HG02870 (cell line): Measurements from ENCODE around the gene TEX22.

ENCODE experiments used
- ATAC-seq: cut with Tn5 transposase; IDR thresholded peaks from one replicate; pipeline ENCODE4 v1.9.1; 2021; ENCODE audit warnings: mild to moderate bottlenecking, moderate library complexity; ENCODE audit not compliant: unreplicated experiment

The TEX22 gene

DNA sequence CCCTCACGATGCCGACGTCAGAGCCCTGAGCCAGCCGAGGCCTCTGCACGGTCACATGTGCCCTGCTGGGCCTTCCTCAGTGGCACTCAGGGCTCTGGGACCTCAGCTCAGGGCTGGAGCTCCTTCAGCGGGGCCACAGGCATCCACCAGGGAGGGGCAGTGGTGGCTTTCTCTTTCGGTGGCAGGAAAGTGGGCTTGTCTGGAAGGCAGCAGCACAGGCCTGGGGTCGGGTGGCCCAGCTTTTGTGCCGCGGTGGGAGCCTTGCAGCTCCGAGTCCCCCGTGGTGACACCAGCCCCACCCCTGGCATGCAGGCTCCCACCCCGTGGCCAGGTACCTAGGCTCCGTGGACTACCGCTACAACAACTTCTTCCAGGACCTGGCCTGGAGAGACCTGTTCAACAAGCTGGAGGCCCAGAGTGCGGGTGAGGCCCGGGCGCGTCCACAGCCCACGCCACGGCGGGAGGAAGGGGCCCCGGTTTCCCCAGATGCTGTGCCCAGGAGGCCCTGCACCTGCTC is 14.2 kb upstream of the TEX22 start:
- ATAC-seq, result no peak

DNA sequence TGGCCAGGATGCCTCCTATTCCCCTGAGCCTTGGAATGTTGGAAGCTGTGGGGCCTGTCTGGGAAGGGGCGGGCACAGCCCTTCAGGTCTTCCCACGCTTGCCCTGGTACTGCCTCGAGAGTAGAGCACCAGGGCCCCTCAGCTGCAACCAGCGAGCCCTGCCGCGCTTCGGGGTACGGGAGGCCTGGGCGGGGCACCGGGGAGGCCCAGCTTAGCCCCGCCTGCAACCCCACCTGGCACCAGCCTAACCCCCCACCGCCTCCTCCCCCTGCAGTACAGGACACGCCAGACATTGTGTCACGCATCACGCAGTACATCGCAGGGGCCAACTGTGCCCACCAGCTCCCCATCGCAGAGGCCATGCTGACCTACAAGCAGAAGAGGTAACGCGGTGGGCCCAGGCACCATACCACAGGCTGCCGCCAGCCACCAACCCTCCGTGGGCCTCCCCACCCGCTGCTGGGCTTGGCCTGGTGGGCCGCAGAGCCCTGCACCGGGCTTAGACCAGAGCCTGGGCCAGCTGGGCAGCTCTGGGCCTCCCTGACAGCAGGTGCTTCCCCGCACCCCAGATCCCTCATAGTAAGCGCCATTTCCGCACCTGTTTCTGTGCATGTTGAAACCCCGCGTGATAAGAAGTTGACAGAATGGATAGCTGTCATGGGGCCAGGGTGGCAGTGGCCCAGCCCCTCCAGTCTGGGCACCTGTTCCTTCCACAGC is 13.6 kb upstream of the TEX22 start:
- ATAC-seq, result no peak

DNA sequence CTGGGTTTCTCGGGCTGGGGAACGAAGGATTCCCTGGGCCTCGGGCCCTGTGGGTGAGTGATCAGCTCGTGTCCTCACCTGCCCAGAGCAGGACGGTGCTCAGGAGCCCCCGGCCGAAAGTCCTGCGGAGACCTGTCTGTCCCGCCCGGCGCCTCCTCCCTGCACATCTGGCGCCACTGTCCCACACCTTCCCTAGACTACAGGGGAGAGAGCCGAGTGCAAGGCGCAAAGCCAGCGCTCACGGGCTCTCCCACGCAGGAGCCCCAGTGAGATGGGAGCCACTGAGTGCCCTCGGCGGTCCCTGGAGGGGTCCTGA is 13.1 kb upstream of the TEX22 start:
- no peak for ATAC-seq

DNA sequence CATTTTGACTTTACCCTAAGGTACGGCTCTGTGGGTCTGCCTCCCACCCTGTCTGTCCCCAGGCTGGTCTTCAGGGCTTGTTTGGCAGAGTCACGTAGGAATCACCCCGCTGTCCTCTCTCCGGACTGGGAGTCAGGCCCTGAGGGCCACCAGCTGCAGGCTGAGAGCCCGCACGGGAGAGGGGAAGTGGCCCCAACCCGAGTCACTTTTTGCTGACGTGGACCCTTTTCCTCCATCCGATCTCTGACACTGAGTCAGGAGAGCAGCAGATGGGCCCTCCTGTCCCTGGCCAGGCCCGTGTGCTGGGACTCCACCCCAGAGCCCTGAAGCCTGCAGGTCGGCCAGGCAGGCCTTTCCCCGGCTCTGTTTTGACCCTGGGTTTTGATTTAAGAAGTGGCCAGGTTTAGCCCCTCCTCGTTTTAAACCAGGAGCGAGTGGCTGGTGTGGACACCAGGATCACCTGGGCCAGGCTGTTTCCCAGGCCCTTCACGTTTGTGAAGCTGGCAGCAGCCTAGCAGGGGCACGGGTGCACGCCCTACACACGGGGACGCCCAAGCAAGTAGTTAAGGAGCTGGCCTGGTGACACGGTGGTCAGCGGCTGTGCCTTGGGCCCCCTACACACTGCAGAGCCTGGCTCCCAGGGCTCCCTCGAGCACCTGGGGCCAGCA is 12.5 kb upstream of the TEX22 start:
- ATAC-seq, result no peak

DNA sequence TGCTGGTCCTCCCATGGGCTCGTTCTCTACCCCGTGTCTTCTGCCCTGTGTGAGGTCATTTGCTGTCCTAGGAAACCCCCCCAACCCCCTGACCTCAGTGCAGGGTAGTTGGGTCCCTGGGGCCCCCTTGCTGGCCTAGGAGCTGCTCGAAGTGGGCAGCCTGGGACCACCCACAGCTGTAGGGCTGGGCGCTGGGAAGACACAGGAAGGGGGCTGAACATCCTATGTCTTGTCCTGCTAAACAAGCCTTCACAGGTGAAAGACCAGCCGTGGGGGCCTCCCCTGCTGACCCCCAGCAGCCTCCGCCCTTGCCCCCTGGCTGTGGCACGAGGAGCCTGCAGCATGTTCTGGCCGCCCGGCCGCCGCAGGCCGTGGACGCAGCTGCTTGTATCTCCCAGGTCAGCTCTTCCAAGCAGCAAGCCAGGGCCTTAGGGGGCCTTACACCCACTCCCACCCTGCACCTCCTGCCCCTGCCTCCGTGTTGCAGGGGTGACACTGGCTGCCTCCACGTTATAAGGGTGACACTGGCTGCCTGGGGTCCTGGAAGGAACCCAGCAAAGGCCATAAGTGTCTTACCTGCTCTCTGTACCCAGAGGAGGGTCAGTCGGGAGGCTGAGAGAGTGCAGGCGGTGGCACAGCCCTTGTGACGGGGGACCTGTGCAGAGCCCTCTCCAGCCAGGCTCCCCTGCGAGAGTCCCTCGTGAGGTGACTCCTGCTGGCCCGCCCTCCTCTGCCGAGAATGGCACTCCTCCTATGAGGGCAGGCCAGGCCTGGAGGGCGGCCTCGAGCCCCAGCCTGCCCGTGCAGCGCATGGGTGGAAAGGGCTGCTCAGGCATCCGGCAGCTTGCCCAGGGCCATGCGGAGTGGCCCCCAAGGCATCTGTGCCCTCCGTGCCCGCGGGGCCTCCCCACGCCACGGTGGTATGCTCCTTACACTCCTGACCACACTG is 11.5 kb upstream of the TEX22 start:
- no peak for ATAC-seq

DNA sequence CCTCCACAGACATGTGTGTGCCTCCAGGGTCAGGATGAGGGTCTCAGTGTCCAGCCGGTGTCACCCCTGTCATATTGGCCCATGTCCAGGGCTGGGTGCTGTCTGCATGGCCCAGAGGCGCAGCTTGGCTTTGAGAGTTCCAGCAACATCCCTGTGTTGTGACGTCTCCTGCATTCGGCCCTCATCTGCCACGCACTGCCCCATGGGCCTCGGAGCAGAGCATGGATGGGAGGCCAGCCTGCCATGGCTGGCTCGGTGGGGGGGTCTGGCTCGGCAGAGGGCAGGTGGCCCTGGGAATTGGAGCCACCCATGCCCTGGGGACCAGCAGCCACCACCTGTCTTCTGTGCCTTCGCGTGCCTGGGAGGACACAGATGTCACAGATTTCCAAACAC is 10.8 kb upstream of the TEX22 start:
- ATAC-seq, result no peak

DNA sequence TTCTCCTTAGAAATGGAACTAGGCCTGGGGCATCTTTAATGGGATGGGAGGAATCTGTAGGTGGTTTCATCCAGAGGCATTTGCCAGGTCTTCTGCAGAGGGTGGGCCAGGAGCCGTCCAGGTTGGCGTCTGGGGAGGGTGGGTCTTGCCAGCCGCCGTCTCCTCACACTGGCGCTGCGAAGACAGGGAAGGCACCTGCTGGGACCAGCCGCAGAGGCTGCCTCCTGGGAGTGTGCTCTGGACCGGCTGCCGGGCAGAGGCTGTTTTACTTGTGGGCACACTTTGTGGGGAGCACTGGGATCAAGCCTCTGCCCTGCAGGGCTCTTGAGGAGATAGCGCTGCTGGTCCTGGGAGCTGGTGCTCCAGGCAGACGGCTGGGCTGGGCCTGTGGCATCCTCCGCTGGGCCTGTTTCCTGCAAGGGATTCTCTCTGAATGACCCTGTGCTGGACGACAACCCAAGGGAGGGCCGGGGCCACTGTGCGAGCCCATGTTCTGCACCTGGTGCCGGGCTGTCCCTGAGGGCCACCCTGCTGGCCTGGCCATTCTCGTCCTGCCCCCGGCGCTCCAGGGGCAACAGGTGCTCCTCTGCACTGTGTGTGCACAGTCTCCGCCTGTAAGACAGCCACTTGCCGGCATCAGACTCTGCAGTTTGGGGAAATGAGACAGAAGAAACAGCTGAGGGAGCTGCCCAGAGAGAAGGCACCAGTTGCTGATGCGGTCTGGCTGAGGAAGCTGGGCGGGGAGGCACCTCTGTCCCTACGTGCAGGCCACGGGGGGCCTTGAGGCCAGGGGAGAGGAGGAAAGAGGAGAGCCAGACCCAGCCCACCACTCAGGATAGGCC is 10.0 kb upstream of the TEX22 start:
- no peak for ATAC-seq

DNA sequence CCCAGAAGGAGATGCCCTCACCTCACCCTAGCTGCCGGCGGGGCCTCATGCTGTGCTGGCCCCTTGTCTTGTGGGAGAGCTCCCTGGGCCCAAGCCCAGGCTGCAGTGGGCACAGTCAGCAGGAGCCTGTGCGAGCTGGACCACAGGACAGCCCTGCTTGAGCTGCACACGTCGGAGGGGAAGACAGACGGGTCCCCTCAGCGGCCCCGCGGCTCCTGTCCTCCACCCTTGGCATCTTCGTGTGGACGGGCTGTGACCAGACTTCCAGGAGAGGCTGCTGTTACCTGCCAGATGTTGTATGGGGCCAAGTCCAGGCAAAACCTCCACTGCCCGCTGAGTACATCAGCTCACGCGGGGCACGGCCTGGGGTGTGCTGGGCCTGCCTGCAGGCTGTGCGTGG is 9.4 kb upstream of the TEX22 start:
- ATAC-seq, result no peak

DNA sequence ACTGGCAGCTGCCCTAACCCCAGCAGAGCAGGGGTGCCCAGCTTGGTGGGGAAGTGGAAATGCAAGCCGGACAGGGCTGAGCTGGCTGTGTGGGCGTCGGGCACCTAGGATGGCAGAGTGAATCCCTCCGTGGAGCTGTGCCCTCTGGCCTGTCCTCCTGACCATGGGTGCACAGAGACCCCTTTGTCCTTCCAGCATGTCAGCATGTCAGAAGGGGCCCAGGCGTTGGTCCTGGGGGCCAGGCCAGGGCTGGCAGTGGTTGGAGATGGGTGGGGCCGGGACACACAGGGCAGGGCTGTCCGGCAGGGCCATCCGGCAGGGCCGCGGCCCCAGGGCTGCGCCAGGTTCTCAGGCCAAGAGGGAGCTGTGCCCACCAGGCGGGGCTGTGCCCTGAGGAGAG is 8.8 kb upstream of the TEX22 start:
- ATAC-seq, result no peak

DNA sequence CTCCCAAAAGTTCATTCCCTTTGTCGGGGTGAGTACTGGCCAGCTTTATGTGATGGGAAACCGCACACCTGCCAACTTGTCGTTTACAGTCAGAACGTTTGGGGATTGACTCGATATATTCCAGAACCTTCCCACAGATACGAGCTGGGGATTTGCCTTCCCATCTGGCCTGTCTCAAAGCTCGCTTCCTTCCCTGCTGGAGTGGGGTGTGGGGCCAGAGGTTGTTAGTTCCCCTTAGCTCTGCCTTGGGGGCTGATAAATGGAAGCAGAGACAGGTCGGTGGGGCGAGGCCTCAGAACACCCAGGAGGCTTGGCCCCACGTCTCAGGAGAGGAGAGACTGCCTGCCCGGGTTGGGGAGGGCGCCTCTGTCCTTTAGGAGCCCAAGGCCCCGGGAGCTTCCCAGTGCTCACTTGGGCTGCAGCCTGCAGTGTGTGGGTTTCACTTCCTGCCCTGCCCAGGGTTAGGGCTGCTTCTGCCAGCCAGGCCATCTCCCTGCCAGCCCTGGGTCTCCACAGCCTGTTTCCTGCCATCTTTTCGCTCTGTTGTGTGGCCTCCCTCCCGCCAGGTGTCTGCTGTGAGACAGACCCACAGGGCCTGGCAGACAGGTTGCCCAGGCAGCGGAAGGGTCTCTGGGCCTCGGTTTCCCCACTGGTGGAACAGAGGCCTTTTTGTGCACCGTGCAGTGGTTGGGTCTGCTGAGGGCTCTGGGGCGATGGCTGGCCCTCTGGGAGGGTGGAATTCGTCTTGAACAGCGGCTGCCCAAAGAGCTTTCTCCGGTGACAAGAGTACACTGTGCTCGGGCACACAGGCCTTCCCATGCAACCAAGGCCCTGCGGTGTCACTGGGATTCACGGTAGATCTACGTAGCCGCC is 8.1 kb upstream of the TEX22 start:
- ATAC-seq, result no peak

DNA sequence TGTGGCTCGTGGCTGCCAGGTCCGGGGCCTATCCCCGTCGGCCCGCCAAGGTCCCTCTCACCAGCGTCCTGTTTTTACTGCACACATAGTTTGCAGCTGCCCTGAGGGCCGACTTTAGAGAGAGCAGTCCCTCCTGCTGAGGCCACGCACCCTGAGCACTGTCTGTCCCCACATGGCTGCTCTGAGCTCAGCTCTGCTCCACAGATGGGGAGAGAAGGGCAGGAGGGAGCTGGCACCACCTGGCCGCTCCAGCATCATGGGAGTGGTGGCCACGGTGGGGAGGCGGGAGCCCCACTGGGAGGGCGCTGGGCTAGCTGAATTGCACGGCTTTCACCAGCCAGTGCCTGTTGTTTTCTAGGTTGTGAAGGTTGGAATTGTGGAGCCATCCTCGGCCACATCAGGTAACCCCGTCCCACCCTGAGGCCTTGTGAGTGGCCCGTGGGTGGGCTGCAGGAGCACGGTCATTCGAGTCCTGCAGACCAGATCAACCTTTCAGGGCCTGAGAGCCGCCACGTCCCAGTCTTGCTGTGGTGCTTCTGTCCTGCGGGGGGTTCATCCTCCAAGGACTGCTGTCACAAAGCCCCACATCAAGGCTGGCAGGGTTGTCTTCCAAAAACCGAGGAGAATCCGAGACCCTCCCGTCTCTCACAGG is 7.4 kb upstream of the TEX22 start:
- ATAC-seq, result no peak

DNA sequence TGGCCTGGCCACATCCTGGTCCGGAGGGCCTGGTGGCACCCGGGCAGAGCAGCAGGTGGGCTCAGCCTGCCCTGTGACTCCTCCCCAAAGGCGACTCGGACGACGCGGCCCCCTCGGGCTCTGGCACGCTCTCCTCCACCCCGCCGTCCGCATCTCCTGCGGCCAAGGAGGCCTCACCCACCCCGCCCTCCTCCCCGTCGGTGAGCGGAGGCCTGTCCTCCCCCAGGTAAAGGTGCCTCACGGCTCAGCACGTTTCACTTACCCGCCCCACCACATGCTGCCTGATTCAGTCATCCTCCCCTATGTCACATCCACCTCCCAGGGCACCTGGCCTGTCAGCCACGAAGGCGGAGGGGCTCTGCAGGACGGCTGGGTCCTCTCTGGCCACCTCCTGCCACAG is 6.8 kb upstream of the TEX22 start:
- no peak for ATAC-seq

DNA sequence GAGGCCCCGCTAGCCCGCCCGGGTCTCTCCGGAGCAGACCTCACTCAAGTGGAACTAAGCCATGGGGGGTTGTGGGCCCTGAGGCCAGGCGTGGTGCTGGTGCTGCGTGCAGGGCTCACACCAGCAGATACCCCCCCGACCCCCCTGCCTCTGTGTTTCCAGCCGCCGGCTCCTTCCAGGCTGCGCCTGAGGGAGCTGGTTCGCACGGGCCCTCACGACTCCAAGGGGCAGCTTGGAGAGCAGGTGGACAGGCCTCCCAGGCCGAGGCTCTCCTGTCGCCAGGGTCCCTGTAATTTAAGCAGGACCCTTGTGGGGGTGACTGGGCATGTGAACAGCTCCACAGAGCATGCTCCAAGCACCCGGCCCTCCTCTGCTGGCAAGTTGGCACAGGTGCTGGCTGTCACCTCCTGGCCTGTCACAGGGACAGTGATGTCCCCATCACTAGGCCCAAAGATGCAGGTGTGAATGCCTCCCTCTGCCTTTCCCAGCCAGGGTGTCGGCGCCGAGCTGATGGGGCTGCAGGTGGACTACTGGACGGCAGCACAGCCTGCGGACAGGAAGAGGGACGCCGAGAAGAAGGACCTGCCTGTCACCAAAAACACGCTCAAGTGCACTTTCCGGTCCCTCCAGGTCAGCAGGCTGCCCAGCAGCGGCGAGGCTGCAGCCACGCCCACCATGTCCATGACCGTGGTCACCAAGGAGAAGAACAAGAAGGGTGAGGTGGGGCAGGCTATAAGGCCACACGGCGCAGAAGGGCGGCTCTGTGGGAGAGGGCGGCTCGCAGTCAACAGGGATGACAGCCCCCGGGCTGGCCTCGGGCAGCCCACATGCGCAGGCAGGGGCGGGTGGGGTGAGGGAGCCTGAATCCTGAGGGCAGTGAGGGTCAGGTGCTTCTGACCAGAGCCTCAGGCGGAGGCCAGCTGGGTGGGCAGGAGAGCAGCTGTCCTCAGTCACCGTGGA is 5.9 kb upstream of the TEX22 start:
- no peak for ATAC-seq

DNA sequence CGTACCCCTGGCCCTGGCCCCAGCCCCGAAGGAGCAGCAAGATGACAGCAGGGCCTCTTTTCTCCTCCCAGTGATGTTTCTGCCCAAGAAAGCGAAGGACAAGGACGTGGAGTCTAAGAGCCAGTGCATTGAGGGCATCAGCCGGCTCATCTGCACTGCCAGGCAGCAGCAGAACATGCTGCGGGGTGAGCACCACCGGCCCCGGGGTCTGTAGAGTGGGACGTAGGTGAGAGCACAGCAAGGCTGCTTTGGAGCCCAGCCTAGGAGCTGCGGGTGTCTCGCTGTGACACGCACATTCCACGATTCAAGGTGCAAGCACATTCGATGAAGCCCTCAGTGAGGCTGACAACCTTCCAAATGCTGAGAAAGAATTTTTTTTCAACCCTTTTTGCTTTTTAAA is 5.2 kb upstream of the TEX22 start:
- ATAC-seq, result no peak

DNA sequence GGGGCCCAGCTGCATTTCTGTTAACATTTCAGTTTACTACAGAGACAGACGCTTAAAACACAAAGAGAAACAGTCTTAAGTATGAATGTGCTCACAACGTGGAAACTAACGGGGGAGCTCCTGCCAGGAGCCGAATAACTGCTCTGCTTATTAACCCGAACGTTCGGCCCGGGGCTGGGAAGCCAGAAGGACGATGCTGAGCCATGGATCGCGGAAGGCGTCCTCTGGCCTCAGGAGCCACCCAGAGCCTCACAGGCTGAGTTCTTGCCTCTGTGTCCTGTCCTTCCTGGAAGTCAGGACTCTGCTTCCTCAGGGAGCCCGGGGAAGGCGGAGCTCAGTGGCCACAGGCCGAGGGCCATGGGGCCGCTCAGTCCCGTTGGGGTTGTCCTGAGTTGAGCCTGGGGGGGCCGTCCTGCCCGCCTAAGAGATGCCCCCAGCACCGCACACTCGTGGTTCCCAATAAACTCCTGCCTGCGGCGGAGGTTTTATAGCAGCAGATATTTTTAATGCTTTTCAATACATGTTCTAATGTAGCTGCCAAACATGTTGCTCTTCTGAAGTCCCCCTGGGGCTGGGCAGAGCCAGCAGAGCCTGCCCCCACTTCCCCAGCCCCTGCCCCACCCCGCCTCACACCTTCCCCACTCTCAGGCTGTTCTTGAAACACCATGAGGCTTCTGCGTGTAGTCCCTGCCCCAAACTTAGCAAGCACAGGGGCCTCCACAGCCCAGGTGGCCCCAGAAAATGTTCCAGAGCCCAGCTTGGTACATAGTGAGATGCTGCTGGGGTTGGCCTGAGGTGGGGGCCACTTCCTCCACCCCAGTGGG is 3.4 kb upstream of the TEX22 start:
- no peak for ATAC-seq

DNA sequence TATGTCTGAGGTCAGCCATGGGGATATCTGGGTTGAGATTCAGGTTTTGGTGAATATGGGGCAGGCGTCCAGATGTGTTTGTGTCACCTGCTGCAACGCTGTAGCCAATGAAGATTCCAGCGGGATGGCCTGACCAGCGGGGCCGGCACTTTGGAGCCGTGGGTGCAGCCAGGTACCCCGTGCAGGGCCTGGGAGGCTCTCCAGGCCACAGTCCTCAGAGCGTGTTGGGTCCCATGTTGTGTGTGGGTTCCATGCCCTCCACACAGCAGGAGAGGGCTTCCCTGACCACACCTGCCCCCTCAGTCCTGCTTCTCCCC is 2.8 kb upstream of the TEX22 start:
- no peak for ATAC-seq

DNA sequence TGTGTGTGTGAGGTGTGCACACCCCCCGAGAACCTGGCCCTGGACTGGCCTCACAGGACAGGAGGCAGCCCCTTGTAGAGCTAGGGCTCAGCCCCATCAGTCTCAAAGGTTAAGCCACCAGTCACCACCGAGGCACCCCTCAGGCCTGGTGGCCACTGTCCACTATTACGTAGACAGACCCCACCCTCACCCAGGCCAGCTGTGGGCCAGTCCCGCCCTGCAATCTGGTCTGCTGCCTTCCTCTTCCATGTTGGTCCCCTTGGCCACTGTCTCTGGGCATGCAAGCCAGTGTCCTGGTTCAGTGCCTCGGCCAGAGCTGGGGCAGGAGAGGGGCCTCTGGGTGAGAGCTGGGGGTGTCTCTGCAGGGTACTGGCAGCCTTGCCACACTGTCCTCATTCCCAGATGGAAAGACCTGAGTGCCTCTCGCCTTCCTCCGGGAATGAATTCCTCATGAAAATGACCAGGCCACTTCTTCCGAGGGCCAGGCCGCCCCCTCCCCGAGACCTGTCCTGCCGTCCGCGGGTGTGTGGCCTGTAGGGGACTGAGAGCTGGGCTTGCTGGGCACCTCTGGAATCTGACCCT is 897 bp upstream of the TEX22 start:
- ATAC-seq, result no peak
